ENCODE results near the gene BCL2L11.

The BCL2L11 gene

DNA sequence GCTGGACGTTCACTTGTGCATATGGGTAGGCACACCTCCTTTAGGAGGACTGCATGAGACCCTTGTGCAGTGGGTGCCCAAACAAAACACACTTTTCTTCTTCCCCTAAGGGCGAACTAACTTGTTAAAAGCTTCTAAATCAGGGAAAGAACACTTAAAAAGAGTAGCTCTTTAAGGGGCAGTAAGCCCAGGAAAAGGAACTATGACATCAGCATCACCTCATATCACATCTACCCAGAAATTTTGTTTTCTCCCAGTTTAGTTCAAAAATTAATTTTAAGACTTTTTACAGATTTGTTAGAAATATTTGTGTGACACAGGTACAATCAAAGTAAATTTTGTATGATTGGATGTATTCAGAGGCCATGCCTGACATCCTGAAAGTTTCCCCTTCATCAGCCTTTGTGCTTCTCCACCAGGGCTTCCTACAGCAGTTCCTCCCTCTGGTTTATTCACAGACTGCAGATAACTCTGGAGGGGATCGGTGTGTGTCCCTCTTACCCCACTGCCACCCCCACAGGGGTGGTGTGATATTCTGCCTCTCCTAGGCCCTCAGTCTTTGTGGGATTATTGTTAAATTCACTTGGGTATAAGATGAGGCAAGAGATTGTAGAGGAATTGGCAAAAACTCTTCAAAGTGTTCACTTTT, 27.6 kb downstream of the BCL2L11 start:
- Histone ChIP-seq H3K27ac (ENCODE audit: insufficient read depth in 1 of 2, low read depth in 1 of 2, low read length in 2 of 2, poor library complexity in 1 of 2, severe bottlenecking in 2 of 2) (no peak overlapping the region), H3K27me3 (replicated peaks in 2 of 5; ENCODE audit: control insufficient read depth in 4 of 5, insufficient read depth in 5 of 5, low read length in 4 of 5) (peaks cover 0 to 8% (median 0%) of the 10 kb centered on the region in 5 experiments), H3K36me3 (ENCODE audit: control insufficient read depth in 4 of 4, insufficient read depth in 4 of 4, low read length in 3 of 4) (peaks cover 0 to 10% (median 0%) of the 10 kb centered on the region in 4 experiments), H3K9me3 (ENCODE audit: control extremely low read depth in 1 of 5, control insufficient read depth in 4 of 5, insufficient read depth in 2 of 5, low read depth in 1 of 5, low read length in 4 of 5) (no peaks in the 10 kb centered on the region), H3K4me3 (ENCODE audit: control insufficient read depth in 1 of 7, extremely low read depth in 1 of 7, insufficient read depth in 4 of 7, low read depth in 2 of 7, low read length in 6 of 7) (no peak overlapping the region), H3K4me1 (ENCODE audit: control extremely low read depth in 1 of 4, control insufficient read depth in 4 of 4, insufficient read depth in 4 of 4, low read length in 3 of 4) (peaks cover 0 to 8% (median under 1%) of the 10 kb centered on the region in 4 experiments)
- DNase-seq, result no peak
- ChIA-PET POLR2A (no interaction called here), CTCF (interaction anchor here (1.5 to 1.8 kb wide), 2 partner anchors 9 to 23 kb away, joined by 3 to 6 read pairs; no protein-coding TSS in a partner anchor)
- WGBS (ENCODE audit: insufficient coverage), result 100% methylated on average over 1 of the region's 3 CpGs

DNA sequence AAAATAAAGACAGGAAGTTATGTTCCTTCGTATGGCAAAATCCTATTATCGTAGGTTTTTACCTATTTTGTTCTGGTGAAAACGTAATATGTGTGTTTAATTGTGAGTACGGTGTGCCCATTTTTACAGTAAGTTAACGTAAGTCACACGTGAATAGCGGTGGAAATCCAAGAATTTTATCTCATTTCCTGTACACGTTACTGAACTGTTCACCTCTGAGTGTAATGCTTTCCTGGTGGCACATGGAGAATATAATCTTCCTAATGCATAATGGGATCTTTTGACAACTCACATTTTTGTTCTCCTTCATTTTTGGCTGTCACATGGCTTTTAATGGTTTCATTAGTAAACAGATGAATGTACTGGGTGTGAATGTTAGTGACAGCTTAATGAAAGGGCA, 28.2 kb downstream of the BCL2L11 start:
- H3K4me1 ChIP-seq (ENCODE audit: control extremely low read depth in 1 of 4, control insufficient read depth in 4 of 4, insufficient read depth in 4 of 4, low read length in 3 of 4), result peaks cover 0 to 8% (median under 1%) of the 10 kb centered on the region in 4 experiments
- ChIA-PET POLR2A (no interaction called here), CTCF (interaction anchor here (1.8 kb wide), 1 partner anchor 24 kb away, joined by 6 read pairs; no protein-coding TSS in a partner anchor)
- DNase-seq, result no peak
- H3K9me3 ChIP-seq (ENCODE audit: control extremely low read depth in 1 of 5, control insufficient read depth in 4 of 5, insufficient read depth in 2 of 5, low read depth in 1 of 5, low read length in 4 of 5), result no peaks in the 10 kb centered on the region
- H3K4me3 ChIP-seq (ENCODE audit: control insufficient read depth in 1 of 7, extremely low read depth in 1 of 7, insufficient read depth in 4 of 7, low read depth in 2 of 7, low read length in 6 of 7), result no peak overlapping the region
- peaks cover 0 to 10% (median 0%) of the 10 kb centered on the region in 5 experiments for H3K27me3 ChIP-seq (replicated peaks in 2 of 5; ENCODE audit: control insufficient read depth in 4 of 5, insufficient read depth in 5 of 5, low read length in 4 of 5)
- H3K36me3 ChIP-seq (ENCODE audit: control insufficient read depth in 4 of 4, insufficient read depth in 4 of 4, low read length in 3 of 4), result peaks cover 0 to 10% (median 0%) of the 10 kb centered on the region in 4 experiments
- 0% methylated on average over 3 of the region's 8 CpGs for WGBS (ENCODE audit: insufficient coverage)
- H3K27ac ChIP-seq (ENCODE audit: insufficient read depth in 1 of 2, low read depth in 1 of 2, low read length in 2 of 2, poor library complexity in 1 of 2, severe bottlenecking in 2 of 2), result no peak overlapping the region

DNA sequence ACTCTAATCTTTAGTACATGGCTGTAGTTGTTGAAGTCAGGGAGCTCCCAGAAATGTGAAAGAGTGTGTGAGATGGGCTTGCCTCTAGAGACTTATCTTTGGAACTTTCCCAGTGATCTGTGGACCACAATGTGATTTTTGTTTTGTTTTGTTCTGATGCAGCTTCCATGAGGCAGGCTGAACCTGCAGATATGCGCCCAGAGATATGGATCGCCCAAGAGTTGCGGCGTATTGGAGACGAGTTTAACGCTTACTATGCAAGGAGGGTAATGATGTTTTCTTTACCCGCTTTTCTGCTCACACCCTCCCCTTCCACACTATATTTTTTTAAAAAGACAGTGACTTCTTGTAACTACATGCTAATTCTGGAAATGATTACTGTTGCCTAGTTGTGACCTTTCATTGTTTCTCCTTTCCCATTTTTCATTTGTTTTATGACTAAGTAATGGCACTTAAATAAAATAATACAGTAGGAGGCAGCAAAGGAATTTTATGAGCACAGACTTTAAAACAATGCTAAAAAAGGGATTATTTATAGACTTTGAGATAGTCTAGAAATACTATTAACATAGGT, 29.3 kb downstream of the BCL2L11 start:
- H3K27ac ChIP-seq (ENCODE audit: insufficient read depth in 1 of 2, low read depth in 1 of 2, low read length in 2 of 2, poor library complexity in 1 of 2, severe bottlenecking in 2 of 2), result no peak overlapping the region
- no peak overlapping the region for H3K4me3 ChIP-seq (ENCODE audit: control insufficient read depth in 1 of 7, extremely low read depth in 1 of 7, insufficient read depth in 4 of 7, low read depth in 2 of 7, low read length in 6 of 7)
- CTCF ChIA-PET, result interaction anchor here (1.8 kb wide), 1 partner anchor 25 kb away, joined by 6 read pairs; no protein-coding TSS in a partner anchor
- POLR2A ChIA-PET, result no interaction called here
- H3K36me3 ChIP-seq (ENCODE audit: control insufficient read depth in 4 of 4, insufficient read depth in 4 of 4, low read length in 3 of 4), result peaks cover 0 to 13% (median 0%) of the 10 kb centered on the region in 4 experiments
- WGBS (ENCODE audit: insufficient coverage), result no CpG with 5 or more reads among the region's 7 CpGs
- H3K27me3 ChIP-seq (replicated peaks in 2 of 5; ENCODE audit: control insufficient read depth in 4 of 5, insufficient read depth in 5 of 5, low read length in 4 of 5), result peaks cover 0 to 12% (median 0%) of the 10 kb centered on the region in 5 experiments
- H3K4me1 ChIP-seq (ENCODE audit: control extremely low read depth in 1 of 4, control insufficient read depth in 4 of 4, insufficient read depth in 4 of 4, low read length in 3 of 4), result peaks cover 0 to 8% (median under 1%) of the 10 kb centered on the region in 4 experiments
- DNase-seq, result no peak
- H3K9me3 ChIP-seq (ENCODE audit: control extremely low read depth in 1 of 5, control insufficient read depth in 4 of 5, insufficient read depth in 2 of 5, low read depth in 1 of 5, low read length in 4 of 5), result no peaks in the 10 kb centered on the region

DNA sequence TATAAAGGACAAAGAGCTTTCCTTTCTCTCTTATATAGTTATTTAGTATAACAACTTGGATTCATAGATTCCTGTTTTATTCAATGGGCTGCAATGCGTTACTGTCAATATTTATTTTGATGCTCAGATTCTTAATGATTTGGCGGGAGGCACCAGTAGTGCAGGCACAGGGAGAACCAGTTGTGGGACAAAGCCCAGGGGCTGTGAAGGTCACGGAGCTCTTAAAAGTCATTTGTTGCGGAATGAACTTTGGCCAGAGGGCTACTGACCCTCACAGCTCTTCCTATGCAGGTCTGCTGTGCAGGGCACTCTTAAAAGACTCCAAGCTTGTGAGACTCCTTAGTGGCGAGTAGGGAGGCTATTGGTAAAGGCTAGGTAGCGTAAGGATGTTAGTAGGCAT, 34.0 kb downstream of the BCL2L11 start:
- Histone ChIP-seq H3K4me3 (ENCODE audit: control insufficient read depth in 1 of 7, extremely low read depth in 1 of 7, insufficient read depth in 4 of 7, low read depth in 2 of 7, low read length in 6 of 7) (no peak overlapping the region), H3K27ac (ENCODE audit: insufficient read depth in 1 of 2, low read depth in 1 of 2, low read length in 2 of 2, poor library complexity in 1 of 2, severe bottlenecking in 2 of 2) (no peak overlapping the region), H3K36me3 (ENCODE audit: control insufficient read depth in 4 of 4, insufficient read depth in 4 of 4, low read length in 3 of 4) (peaks cover 0 to 22% (median 1%) of the 10 kb centered on the region in 4 experiments), H3K4me1 (ENCODE audit: control extremely low read depth in 1 of 4, control insufficient read depth in 4 of 4, insufficient read depth in 4 of 4, low read length in 3 of 4) (no peaks in the 10 kb centered on the region), H3K9me3 (ENCODE audit: control extremely low read depth in 1 of 5, control insufficient read depth in 4 of 5, insufficient read depth in 2 of 5, low read depth in 1 of 5, low read length in 4 of 5) (no peaks in the 10 kb centered on the region), H3K27me3 (replicated peaks in 2 of 5; ENCODE audit: control insufficient read depth in 4 of 5, insufficient read depth in 5 of 5, low read length in 4 of 5) (peaks cover 0 to 46% (median 13%) of the 10 kb centered on the region in 5 experiments)
- ChIA-PET CTCF (interaction anchor here (0.8 to 1.0 kb wide), 2 partner anchors 9 to 343 kb away, joined by 3 to 5 read pairs; no protein-coding TSS in a partner anchor), POLR2A (no interaction called here)
- DNase-seq, result no peak
- WGBS (ENCODE audit: insufficient coverage), result 100% methylated on average over 4 of the region's 6 CpGs

DNA sequence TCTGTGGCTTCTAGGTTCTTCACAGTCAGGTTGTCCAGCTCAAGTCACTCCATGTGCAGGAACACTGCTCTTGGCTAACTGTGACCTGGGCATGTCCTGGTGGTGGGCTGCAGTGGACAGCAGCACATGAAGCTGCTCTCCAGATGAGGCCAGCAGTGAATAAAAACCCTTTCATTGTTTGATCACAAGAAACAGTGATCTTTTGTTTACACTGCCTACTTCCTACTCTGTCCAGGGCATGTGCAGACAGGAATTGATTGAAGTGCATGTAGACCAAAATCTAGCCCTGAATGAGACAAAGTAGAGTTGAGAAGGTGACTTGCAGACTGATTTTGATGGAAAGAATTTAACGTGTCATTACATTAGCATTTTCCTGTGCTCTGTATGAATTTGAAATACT, 34.9 kb downstream of the BCL2L11 start:
- peaks cover 0 to 22% (median 1%) of the 10 kb centered on the region in 4 experiments for H3K36me3 ChIP-seq (ENCODE audit: control insufficient read depth in 4 of 4, insufficient read depth in 4 of 4, low read length in 3 of 4)
- no peak overlapping the region for H3K4me3 ChIP-seq (ENCODE audit: control insufficient read depth in 1 of 7, extremely low read depth in 1 of 7, insufficient read depth in 4 of 7, low read depth in 2 of 7, low read length in 6 of 7)
- H3K27me3 ChIP-seq (replicated peaks in 2 of 5; ENCODE audit: control insufficient read depth in 4 of 5, insufficient read depth in 5 of 5, low read length in 4 of 5), result peaks cover 0 to 53% (median 13%) of the 10 kb centered on the region in 5 experiments
- no peak overlapping the region for H3K27ac ChIP-seq (ENCODE audit: insufficient read depth in 1 of 2, low read depth in 1 of 2, low read length in 2 of 2, poor library complexity in 1 of 2, severe bottlenecking in 2 of 2)
- ChIA-PET CTCF (no interaction called here), POLR2A (no interaction called here)
- no peaks in the 10 kb centered on the region for H3K4me1 ChIP-seq (ENCODE audit: control extremely low read depth in 1 of 4, control insufficient read depth in 4 of 4, insufficient read depth in 4 of 4, low read length in 3 of 4)
- DNase-seq, result no peak
- H3K9me3 ChIP-seq (ENCODE audit: control extremely low read depth in 1 of 5, control insufficient read depth in 4 of 5, insufficient read depth in 2 of 5, low read depth in 1 of 5, low read length in 4 of 5), result no peaks in the 10 kb centered on the region
- no CpG with 5 or more reads among the region's 1 CpG for WGBS (ENCODE audit: insufficient coverage)

DNA sequence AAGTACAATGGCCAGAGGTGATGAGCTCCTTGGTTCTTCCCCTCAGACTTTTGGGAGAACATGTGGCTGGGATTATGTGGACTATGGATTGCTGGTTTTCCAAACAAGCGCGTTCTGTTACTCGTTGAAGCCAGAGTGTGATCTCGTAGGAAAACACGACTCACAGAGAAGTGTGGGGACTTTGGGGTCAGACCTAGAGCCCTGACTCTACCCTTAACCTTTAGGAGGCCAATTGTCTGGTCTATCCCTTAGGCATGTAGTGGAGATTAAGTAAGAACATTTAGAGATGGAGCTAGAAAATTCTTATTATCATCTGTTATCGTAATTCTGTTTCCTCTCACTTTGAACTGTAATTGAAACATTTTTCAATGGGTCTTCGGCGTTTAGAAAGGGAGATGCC, 35.8 kb downstream of the BCL2L11 start:
- H3K9me3 ChIP-seq (ENCODE audit: control extremely low read depth in 1 of 5, control insufficient read depth in 4 of 5, insufficient read depth in 2 of 5, low read depth in 1 of 5, low read length in 4 of 5), result no peaks in the 10 kb centered on the region
- 100% methylated on average over 4 of the region's 8 CpGs for WGBS (ENCODE audit: insufficient coverage)
- no peak overlapping the region for H3K4me3 ChIP-seq (ENCODE audit: control insufficient read depth in 1 of 7, extremely low read depth in 1 of 7, insufficient read depth in 4 of 7, low read depth in 2 of 7, low read length in 6 of 7)
- CTCF ChIA-PET, result interaction anchor here (0.9 kb wide), 2 partner anchors 9 to 28 kb away, joined by 3 read pairs; no protein-coding TSS in a partner anchor
- POLR2A ChIA-PET, result no interaction called here
- H3K27me3 ChIP-seq (replicated peaks in 2 of 5; ENCODE audit: control insufficient read depth in 4 of 5, insufficient read depth in 5 of 5, low read length in 4 of 5), result peaks cover 0 to 62% (median 16%) of the 10 kb centered on the region in 5 experiments
- H3K27ac ChIP-seq (ENCODE audit: insufficient read depth in 1 of 2, low read depth in 1 of 2, low read length in 2 of 2, poor library complexity in 1 of 2, severe bottlenecking in 2 of 2), result no peak overlapping the region
- no peak for DNase-seq
- H3K36me3 ChIP-seq (ENCODE audit: control insufficient read depth in 4 of 4, insufficient read depth in 4 of 4, low read length in 3 of 4), result peaks cover 0 to 22% (median 2%) of the 10 kb centered on the region in 4 experiments
- H3K4me1 ChIP-seq (ENCODE audit: control extremely low read depth in 1 of 4, control insufficient read depth in 4 of 4, insufficient read depth in 4 of 4, low read length in 3 of 4), result no peaks in the 10 kb centered on the region
